Ascending aorta (tissue), 2 donors: ENCODE results near the gene LCNL1. TPM values are rescaled to one million over a fixed set of nuclear protein-coding genes. Genes with fewer than 3 reads are reported as not detected.

ENCODE experiments used
- DNase-seq, 2 donors: peaks; one replicate each; pipeline ENCODE4 v3.0.0-alpha.2; 2019; ENCODE audit warnings: low spot score in 2 of 2
- H3K27ac ChIP-seq, 2 donors: fragments of 200-600 bp; sonication (generic); one replicate each; pipeline ENCODE4 v1.5.1; 2016 to 2017; ENCODE audit warnings: mild to moderate bottlenecking in 1 of 2
- H3K27me3 ChIP-seq: fragments of 200-600 bp; sonication (generic); one replicate; pipeline ENCODE4 v1.5.1; 2017
- H3K36me3 ChIP-seq, 2 donors: fragments of 200-600 bp; sonication (generic); one replicate each; pipeline ENCODE4 v1.5.1; 2016
- H3K4me1 ChIP-seq, 2 donors: fragments of 200-600 bp; sonication (generic); one replicate each; pipeline ENCODE4 v1.5.1; 2016 to 2017; ENCODE audit warnings: mild to moderate bottlenecking in 1 of 2
- H3K4me3 ChIP-seq, 2 donors: fragments of 200-600 bp; sonication (generic); one replicate each; pipeline ENCODE4 v1.5.1; 2016 to 2017; ENCODE audit warnings: mild to moderate bottlenecking in 1 of 2
- H3K9me3 ChIP-seq, 2 donors: fragments of 200-600 bp; sonication (generic); one replicate each; pipeline ENCODE4 v1.5.1; 2016
- CTCF ChIP-seq, 3 experiments: fragments of 200-600 bp in 2 of 3; fragments of 450-650 bp in 1 of 3; sonication (generic) in 2 of 3; IDR thresholded peaks; one replicate each; pipeline ENCODE4 v1.5.1; 2016 to 2019; ENCODE audit warnings: antibody characterized with exemption in 3 of 3, mild to moderate bottlenecking in 1 of 3, moderate library complexity in 1 of 3
- intact Hi-C: fragments of 100-400 bp; cut with DNase I; formaldehyde crosslinking; loops from one replicate; pipeline ENCODE4 v1.15.1; 2023
- total RNA-seq: library from RNA; depleted of rRNA; stranded (reverse); fragments of >200 nt; gene quantifications from one replicate; pipeline ENCODE4 v1.1.0, GENCODE V29; 2016

The LCNL1 gene
- total RNA-seq, 1 donor from 2014 or later: not detected

GRCh38 chr9:136962701-136963248, 20.0 kb upstream of the LCNL1 start:
- Histone ChIP-seq H3K9me3 (no peaks in the 10 kb centered on the region), H3K4me1 (peaks cover 5 to 14% of the 10 kb centered on the region in 2 donors), H3K4me3 (no peak overlapping the region), H3K27me3 (no peaks in the 10 kb centered on the region), H3K27ac (no peak overlapping the region), H3K36me3 (no peaks in the 10 kb centered on the region)
- TF ChIP-seq CTCF (IDR thresholded peaks at IDR 0.05): no peak
- intact Hi-C loops: no loop called here
- no peak for DNase-seq

GRCh38 chr9:136963341-136963740, 19.5 kb upstream of the LCNL1 start:
- no peaks in the 10 kb centered on the region for H3K9me3 ChIP-seq
- H3K27me3 ChIP-seq: no peaks in the 10 kb centered on the region
- peaks cover 5 to 14% of the 10 kb centered on the region in 2 donors for H3K4me1 ChIP-seq
- H3K27ac ChIP-seq: no peak overlapping the region
- intact Hi-C loops: no loop called here
- no peak for TF ChIP-seq CTCF (IDR thresholded peaks at IDR 0.05)
- no peaks in the 10 kb centered on the region for H3K36me3 ChIP-seq
- H3K4me3 ChIP-seq: no peak overlapping the region
- DNase-seq: no peak

- no peak for DNase-seq
- Histone ChIP-seq H3K4me1 (peaks cover 5 to 14% of the 10 kb centered on the region in 2 donors), H3K4me3 (no peak overlapping the region), H3K27ac (no peak overlapping the region), H3K27me3 (no peaks in the 10 kb centered on the region), H3K9me3 (no peaks in the 10 kb centered on the region), H3K36me3 (no peaks in the 10 kb centered on the region)
- intact Hi-C loops: no loop called here
- no peak for TF ChIP-seq CTCF (IDR thresholded peaks at IDR 0.05)
Observed at GRCh38 chr9:136963751-136964150, 19.0 kb upstream of the LCNL1 start.

GRCh38 chr9:136964171-136964689, 18.6 kb upstream of the LCNL1 start:
- TF ChIP-seq CTCF (IDR thresholded peaks at IDR 0.05): no peak
- Histone ChIP-seq H3K36me3 (no peaks in the 10 kb centered on the region), H3K27ac (no peak overlapping the region)

GRCh38 chr9:136964833-136965422, 17.9 kb upstream of the LCNL1 start:
- H3K27me3 ChIP-seq: no peaks in the 10 kb centered on the region
- H3K9me3 ChIP-seq: no peaks in the 10 kb centered on the region
- no peak overlapping the region for H3K27ac ChIP-seq
- TF ChIP-seq CTCF (IDR thresholded peaks at IDR 0.05): no peak
- H3K4me1 ChIP-seq: peaks cover 5 to 14% of the 10 kb centered on the region in 2 donors
- intact Hi-C loops: no loop called here
- H3K4me3 ChIP-seq: no peak overlapping the region
- H3K36me3 ChIP-seq: no peaks in the 10 kb centered on the region
- no peak for DNase-seq

More at GRCh38 chr9:136964171-136964689, 18.6 kb upstream of the LCNL1 start:
- Histone ChIP-seq H3K4me3 (no peak overlapping the region), H3K4me1 (peaks cover 5 to 14% of the 10 kb centered on the region in 2 donors), H3K9me3 (no peaks in the 10 kb centered on the region), H3K27me3 (no peaks in the 10 kb centered on the region)
- intact Hi-C loops: no loop called here
- no peak for DNase-seq
